GM12878 (cell line): ENCODE results near the gene TTLL1.

Experiments
- ASH2L ChIP-seq: fragments of 300-600, 200-600 bp; sonication (generic); IDR thresholded peaks from 2 replicates; pipeline ENCODE4 v1.6.1; 2017; ENCODE audit warnings: low read depth, mild to moderate bottlenecking, borderline replicate concordance
- BACH1 ChIP-seq: fragments of 450-650 bp; IDR thresholded peaks from 2 replicates; pipeline ENCODE4 v1.6.1; 2017; ENCODE audit warnings: mild to moderate bottlenecking, borderline replicate concordance
- BCL11A ChIP-seq: IDR thresholded peaks from 2 replicates; pipeline ENCODE4 v1.6.1; 2011; ENCODE audit warnings: low read depth, low read length
- CTCF ChIP-seq, 3 experiments: IDR thresholded peaks in 2 of 3; conservative IDR thresholded peaks in 1 of 3; 2 replicates each; pipeline ENCODE4 v1.5.1; 2011; ENCODE audit warnings: low read depth in 3 of 3, low read length in 3 of 3, mild to moderate bottlenecking in 3 of 3, control low read depth in 2 of 3, moderate library complexity in 2 of 3, inconsistent platforms in 1 of 3, mixed read lengths in 1 of 3; ENCODE audit not compliant: control insufficient read depth in 2 of 3, insufficient read depth in 1 of 3; ENCODE audit errors: extremely low read depth in 1 of 3
- ETV6 ChIP-seq, 2 experiments: fragments of 450-650 bp in 1 of 2; IDR thresholded peaks in 1 of 2; conservative IDR thresholded peaks in 1 of 2; 2 replicates each; pipeline ENCODE4 v1.6.1; 2014; ENCODE audit warnings: antibody characterized with exemption in 1 of 2, borderline replicate concordance in 1 of 2, low read depth in 1 of 2, mild to moderate bottlenecking in 1 of 2, moderate library complexity in 1 of 2
- MXI1 ChIP-seq: fragments of 150-350 bp; IDR thresholded peaks from 2 replicates; pipeline ENCODE4 v1.6.1; 2011; ENCODE audit warnings: low read depth, mild to moderate bottlenecking, inconsistent platforms, low read length, improper control_type of control experiment
- POLR2A ChIP-seq: IDR thresholded peaks from 2 replicates; pipeline ENCODE4 v1.6.1; 2011; ENCODE audit warnings: low read depth, mild to moderate bottlenecking, low read length
- POLR2AphosphoS5 ChIP-seq: IDR thresholded peaks from 2 replicates; pipeline ENCODE4 v1.6.1; 2011; ENCODE audit warnings: mild to moderate bottlenecking, low read length, inconsistent platforms
- POU2F2 ChIP-seq: IDR thresholded peaks from 3 replicates; pipeline ENCODE4 v1.6.1; 2011; ENCODE audit warnings: low read depth, mild to moderate bottlenecking, low read length, borderline replicate concordance
- SIN3A ChIP-seq: IDR thresholded peaks from 2 replicates; pipeline ENCODE4 v1.6.1; 2012; ENCODE audit warnings: low read depth, low read length, improper control_type of control experiment
- SIX5 ChIP-seq: IDR thresholded peaks from 2 replicates; pipeline ENCODE4 v1.6.1; 2011; ENCODE audit warnings: mild to moderate bottlenecking, low read depth, low read length, moderate library complexity; ENCODE audit not compliant: severe bottlenecking
- TF ChIP-seq, protein P1 (sequence below): IDR thresholded peaks from 2 replicates; pipeline ENCODE4 v1.6.1; 2012; ENCODE audit warnings: mild to moderate bottlenecking, low read depth, low read length
- TF ChIP-seq, protein P2 (sequence below): IDR thresholded peaks from 2 replicates; pipeline ENCODE4 v1.6.1; 2011; ENCODE audit warnings: low read depth, mild to moderate bottlenecking, low read length, moderate library complexity, borderline replicate concordance; ENCODE audit errors: extremely low read depth
- TF ChIP-seq, protein P3 (sequence below): IDR thresholded peaks from 2 replicates; pipeline ENCODE4 v1.6.1; 2011; ENCODE audit warnings: low read depth, low read length, improper control_type of control experiment, borderline replicate concordance

DNA sequence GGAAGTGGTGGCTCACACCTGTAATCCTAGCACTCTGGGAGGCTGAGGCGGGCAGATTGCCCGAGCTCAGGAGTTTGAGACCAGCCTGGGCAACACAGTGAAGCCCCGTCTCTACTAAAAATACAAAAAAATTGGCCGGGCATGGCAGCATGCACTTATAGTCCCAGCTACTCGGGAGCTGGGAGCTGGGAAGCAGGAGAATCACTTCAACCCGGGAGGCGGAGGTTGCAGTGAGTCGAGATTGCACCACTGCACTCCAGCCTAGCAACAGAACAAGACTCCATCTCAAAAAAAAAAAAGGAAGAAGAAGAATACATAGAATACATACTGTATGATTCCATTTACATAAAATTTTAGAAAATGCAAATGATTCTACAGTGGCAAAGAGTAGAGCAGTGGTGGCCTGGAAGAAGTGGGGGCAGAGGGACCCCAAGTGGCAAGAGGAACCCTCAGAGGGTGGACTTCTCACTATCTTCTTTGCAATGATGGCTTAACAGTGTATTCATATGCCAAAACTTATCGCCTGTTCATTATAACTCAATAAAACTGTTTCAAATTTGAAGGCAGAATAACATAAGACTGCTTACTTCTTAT is 96.2 kb downstream of the TTLL1 start:
- TF ChIP-seq ASH2L (no peak), CTCF (IDR thresholded peaks at IDR 0.05 in 2 of 3, conservative IDR thresholded peaks at IDR 0.05 in 1 of 3; ENCODE audit: control insufficient read depth in 2 of 3, extremely low read depth in 1 of 3, insufficient read depth in 1 of 3, low read depth in 3 of 3, low read length in 3 of 3) (no peak), SIN3A (no peak), SIX5 (no peak), POLR2A (no peak), POU2F2 (no peak), ETV6 (conservative IDR thresholded peaks at IDR 0.05 in 1 of 2, IDR thresholded peaks at IDR 0.05 in 1 of 2; ENCODE audit: borderline replicate concordance in 1 of 2, low read depth in 1 of 2) (no peak), BACH1 (no peak), POLR2AphosphoS5 (no peak), MXI1 (no peak), BCL11A (no peak)
- TF ChIP-seq, protein P1, sequence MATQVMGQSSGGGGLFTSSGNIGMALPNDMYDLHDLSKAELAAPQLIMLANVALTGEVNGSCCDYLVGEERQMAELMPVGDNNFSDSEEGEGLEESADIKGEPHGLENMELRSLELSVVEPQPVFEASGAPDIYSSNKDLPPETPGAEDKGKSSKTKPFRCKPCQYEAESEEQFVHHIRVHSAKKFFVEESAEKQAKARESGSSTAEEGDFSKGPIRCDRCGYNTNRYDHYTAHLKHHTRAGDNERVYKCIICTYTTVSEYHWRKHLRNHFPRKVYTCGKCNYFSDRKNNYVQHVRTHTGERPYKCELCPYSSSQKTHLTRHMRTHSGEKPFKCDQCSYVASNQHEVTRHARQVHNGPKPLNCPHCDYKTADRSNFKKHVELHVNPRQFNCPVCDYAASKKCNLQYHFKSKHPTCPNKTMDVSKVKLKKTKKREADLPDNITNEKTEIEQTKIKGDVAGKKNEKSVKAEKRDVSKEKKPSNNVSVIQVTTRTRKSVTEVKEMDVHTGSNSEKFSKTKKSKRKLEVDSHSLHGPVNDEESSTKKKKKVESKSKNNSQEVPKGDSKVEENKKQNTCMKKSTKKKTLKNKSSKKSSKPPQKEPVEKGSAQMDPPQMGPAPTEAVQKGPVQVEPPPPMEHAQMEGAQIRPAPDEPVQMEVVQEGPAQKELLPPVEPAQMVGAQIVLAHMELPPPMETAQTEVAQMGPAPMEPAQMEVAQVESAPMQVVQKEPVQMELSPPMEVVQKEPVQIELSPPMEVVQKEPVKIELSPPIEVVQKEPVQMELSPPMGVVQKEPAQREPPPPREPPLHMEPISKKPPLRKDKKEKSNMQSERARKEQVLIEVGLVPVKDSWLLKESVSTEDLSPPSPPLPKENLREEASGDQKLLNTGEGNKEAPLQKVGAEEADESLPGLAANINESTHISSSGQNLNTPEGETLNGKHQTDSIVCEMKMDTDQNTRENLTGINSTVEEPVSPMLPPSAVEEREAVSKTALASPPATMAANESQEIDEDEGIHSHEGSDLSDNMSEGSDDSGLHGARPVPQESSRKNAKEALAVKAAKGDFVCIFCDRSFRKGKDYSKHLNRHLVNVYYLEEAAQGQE: no peak
- TF ChIP-seq, protein P2, sequence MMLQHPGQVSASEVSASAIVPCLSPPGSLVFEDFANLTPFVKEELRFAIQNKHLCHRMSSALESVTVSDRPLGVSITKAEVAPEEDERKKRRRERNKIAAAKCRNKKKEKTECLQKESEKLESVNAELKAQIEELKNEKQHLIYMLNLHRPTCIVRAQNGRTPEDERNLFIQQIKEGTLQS: no peak
- TF ChIP-seq, protein P3, sequence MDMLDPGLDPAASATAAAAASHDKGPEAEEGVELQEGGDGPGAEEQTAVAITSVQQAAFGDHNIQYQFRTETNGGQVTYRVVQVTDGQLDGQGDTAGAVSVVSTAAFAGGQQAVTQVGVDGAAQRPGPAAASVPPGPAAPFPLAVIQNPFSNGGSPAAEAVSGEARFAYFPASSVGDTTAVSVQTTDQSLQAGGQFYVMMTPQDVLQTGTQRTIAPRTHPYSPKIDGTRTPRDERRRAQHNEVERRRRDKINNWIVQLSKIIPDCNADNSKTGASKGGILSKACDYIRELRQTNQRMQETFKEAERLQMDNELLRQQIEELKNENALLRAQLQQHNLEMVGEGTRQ: no peak
